ENCODE results near the gene TRPM1. TPM values are rescaled to one million over a fixed set of nuclear protein-coding genes. Genes with fewer than 3 reads are reported as not detected.

TRPM1 gene
- total RNA-seq, 1 experiment from 2014 or later = 0.48 TPM

DNA sequence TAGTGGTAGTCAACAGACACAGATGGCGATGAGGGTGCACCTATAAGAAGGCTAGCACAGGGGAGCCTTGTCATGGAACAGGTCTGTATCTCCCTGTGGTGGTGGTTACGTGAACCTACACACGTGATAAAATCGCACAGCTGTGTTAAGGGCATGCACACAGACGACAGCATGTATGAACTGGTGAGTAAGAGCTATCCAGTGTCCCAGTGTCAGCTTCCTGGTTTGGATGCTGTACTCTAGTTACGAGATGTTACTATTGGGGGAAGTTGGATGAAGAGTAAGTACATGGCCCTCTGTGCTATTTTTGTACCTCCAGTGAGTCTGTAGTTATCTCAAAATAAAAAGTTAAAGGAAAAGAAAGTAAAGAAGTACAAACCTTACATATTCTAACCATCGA is 148.3 kb downstream of the TRPM1 start:
- no peak for DNase-seq
- Histone ChIP-seq H3K4me3 (ENCODE audit: insufficient read depth, low read depth, low read length) (no peak overlapping the region), H3K36me3 (replicated peaks; ENCODE audit: control insufficient read depth, insufficient read depth, low read length) (peaks cover 15% of the 10 kb centered on the region), H3K27me3 (ENCODE audit: control insufficient read depth, insufficient read depth, low read length) (no peaks in the 10 kb centered on the region)

Other genes starting within 250 kb of the TRPM1 start
- gene FAN1, start 197.8 kb downstream of the TRPM1 start, total RNA-seq (2014; rRNA removed; shearing (Covaris generic)) = 22.8 and 30.2 TPM in 2 replicates
- 10.5 and 11.0 TPM in 2 replicates for gene MTMR10, start 110.1 kb downstream of the TRPM1 start, total RNA-seq (2014; rRNA removed; shearing (Covaris generic))
- 29.5 and 36.5 TPM in 2 replicates for gene KLF13, start 225.1 kb upstream of the TRPM1 start, total RNA-seq (2014; rRNA removed; shearing (Covaris generic))